ENCODE measurements around the gene SDF2.

The SDF2 gene

DNA sequence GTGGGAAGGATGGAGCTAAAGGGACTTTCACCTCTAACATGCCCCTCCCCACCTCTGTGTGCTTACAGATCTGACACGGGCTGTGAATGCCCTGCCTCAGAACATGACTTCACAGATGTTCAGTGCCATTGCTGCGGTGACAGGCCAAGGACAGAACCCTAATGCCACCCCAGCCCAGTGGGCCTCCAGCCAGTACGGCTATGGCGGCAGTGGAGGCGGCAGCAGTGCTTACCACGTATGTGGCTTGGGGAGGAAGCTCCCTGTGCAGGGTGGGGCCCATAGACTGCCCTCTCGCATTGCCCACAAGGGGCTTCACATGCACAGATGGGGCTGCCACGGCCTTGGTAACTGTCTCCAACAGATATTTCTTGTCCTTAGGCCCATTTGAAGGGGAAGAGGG is 38.6 kb upstream of the SDF2 start:
- TF ChIP-seq, protein P1, sequence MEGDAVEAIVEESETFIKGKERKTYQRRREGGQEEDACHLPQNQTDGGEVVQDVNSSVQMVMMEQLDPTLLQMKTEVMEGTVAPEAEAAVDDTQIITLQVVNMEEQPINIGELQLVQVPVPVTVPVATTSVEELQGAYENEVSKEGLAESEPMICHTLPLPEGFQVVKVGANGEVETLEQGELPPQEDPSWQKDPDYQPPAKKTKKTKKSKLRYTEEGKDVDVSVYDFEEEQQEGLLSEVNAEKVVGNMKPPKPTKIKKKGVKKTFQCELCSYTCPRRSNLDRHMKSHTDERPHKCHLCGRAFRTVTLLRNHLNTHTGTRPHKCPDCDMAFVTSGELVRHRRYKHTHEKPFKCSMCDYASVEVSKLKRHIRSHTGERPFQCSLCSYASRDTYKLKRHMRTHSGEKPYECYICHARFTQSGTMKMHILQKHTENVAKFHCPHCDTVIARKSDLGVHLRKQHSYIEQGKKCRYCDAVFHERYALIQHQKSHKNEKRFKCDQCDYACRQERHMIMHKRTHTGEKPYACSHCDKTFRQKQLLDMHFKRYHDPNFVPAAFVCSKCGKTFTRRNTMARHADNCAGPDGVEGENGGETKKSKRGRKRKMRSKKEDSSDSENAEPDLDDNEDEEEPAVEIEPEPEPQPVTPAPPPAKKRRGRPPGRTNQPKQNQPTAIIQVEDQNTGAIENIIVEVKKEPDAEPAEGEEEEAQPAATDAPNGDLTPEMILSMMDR (IDR thresholded peaks at IDR 0.05; ENCODE audit: control insufficient read depth, extremely low read depth, insufficient read depth), result no peak
- H3K4me3 ChIP-seq (ENCODE audit: low read depth, low read length), result no peak overlapping the region
- DNase-seq (ENCODE audit: low read depth), result no peak

DNA sequence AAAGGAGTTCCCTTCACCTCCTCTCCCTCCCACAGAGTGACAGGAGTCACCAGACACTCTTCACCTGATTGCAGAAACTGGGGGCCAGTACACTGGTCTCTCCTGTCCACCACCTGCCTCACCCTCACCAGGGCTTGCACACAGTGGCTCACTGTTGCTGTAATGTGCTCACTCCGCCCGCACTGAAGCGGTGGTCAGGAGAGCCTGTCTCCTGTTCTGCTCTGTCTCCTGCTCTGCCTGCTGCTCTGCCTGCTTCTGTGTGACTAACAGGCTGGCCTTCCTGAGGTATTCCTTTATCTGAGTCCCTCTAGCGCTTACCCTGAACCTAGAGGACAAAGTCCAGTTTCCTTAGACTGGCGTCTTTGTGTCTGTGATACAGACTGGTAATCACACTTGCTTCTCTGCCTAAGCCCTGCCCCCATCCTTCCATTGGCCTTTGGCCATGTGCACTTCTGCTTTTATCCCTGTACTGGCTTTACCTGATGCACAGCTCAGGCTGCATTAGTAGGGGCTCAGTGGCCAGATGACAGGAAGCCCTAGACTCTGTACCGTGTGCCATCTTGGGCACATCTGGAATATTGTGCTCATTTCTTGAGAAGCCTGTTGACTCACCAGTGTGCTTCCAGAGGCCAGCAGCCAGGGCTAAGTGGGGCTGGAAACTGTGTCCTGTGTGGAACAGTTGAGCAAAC is 36.7 kb upstream of the SDF2 start:
- H3K4me3 ChIP-seq (ENCODE audit: low read depth, low read length), result no peak overlapping the region
- no peak for DNase-seq (ENCODE audit: low read depth)
- TF ChIP-seq, protein P1 (IDR thresholded peaks at IDR 0.05; ENCODE audit: control insufficient read depth, extremely low read depth, insufficient read depth), result no peak

DNA sequence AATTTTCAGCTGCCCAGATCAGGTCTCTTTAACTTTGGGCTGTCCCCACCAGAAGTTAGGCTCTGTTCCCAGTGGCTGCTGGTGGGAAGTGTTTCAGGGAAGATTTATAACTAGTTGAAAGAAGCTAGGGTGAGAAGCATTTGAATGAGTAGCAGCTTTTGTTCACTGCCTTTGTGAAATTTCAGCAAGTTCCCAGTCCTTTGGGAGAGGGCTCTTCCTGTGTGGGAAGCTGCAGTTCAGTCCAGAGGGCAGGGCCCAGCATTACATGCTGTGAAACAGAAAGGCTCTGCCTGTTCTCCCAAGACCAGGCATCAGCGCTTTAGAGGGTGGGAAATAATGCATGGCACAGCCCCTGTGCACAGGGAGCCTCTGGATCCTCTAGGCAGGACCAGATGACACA is 32.2 kb upstream of the SDF2 start:
- TF ChIP-seq, protein P1 (IDR thresholded peaks at IDR 0.05; ENCODE audit: control insufficient read depth, extremely low read depth, insufficient read depth), result no peak
- H3K4me3 ChIP-seq (ENCODE audit: low read depth, low read length), result no peak overlapping the region
- no peak for DNase-seq (ENCODE audit: low read depth)

DNA sequence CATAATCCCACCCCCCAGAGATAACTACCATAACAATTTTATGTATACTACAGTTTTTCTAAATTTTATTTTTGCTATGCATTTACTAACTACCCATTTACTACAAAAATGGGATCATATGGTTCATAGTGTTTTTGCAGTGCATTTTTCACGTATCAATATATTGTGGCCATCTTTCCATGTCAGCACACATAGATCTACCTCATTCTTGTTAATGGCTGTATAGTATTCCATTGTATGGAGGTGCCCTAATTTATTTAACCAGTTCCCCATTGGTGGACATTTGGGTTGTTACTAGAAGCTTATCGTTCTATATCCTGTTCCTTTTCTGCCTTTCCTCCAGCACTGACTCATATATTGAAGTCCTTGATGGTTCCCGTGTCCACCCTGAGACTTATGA is 27.3 kb upstream of the SDF2 start:
- no peak for DNase-seq (ENCODE audit: low read depth)
- H3K4me3 ChIP-seq (ENCODE audit: low read depth, low read length), result no peak overlapping the region
- TF ChIP-seq, protein P1 (IDR thresholded peaks at IDR 0.05; ENCODE audit: control insufficient read depth, extremely low read depth, insufficient read depth), result no peak

DNA sequence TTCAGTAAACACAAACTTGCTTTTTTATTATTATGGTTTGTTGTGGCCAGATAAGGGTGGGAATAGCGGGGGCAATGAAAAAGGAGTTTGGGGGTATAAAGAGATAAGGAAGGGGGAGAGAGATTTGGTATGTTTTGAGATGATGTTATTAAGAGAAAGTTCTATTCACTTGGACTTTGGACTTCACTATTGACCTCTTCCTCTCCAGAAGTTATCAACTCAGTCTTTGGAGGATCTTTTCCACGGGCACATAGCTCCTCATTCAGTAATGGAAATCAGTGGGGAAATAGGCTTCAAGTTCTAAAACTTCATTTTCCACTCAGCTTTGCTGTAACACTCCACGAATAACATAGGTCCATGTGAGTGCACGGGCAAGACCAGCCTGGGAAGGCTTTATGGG is 26.8 kb upstream of the SDF2 start:
- TF ChIP-seq, protein P1 (IDR thresholded peaks at IDR 0.05; ENCODE audit: control insufficient read depth, extremely low read depth, insufficient read depth), result no peak
- DNase-seq (ENCODE audit: low read depth), result no peak
- no peak overlapping the region for H3K4me3 ChIP-seq (ENCODE audit: low read depth, low read length)

DNA sequence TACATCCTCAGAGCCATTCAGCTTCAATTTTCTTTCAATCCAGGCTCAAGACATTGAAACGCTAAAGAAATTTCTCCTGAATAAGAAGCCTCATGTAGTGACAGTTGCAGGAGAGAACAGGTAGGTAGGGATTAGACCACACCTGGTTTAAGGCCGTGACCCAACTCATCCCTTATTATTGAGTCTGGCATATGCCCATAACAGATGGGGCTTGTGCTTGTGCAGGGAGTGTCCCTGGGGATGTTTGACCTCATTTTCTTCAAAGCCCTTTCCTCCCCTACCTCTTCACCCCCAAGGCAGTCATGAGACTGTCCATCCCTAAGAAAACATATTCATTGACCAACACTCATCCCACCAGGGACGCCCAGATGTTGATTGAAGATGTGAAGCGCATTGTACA is 24.6 kb upstream of the SDF2 start:
- TF ChIP-seq, protein P1 (IDR thresholded peaks at IDR 0.05; ENCODE audit: control insufficient read depth, extremely low read depth, insufficient read depth), result no peak
- DNase-seq (ENCODE audit: low read depth), result no peak
- no peak overlapping the region for H3K4me3 ChIP-seq (ENCODE audit: low read depth, low read length)

DNA sequence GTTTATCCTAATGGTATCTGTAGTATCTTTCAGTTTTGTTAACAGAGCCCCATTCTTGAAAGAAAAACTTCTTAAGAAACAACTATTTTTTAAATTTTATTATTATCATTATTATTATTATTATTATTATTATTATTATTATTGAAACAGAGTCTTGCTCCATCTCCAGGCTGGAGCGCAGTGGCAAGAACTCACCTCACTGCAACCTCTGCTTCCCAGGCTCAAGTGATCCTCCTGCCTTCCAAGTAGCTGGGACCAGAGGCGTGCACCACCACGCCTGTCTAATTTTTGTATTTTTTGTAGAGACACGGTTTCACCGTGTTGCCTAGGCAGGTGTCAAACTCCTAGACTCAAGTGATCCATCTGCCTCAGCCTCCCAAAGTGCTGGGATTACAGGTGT is 23.7 kb upstream of the SDF2 start:
- TF ChIP-seq, protein P1 (IDR thresholded peaks at IDR 0.05; ENCODE audit: control insufficient read depth, extremely low read depth, insufficient read depth), result no peak
- no peak overlapping the region for H3K4me3 ChIP-seq (ENCODE audit: low read depth, low read length)
- DNase-seq (ENCODE audit: low read depth), result no peak
